NT2/D1 (cell line): Measurements from ENCODE around the gene LHFPL3.

Source experiments
- DNase-seq: peaks from one replicate; pipeline ENCODE4 v3.0.0-alpha.2; 2011; ENCODE audit warnings: low read depth, low spot score
- H3K27me3 ChIP-seq: 2 replicates; pipeline ENCODE4 v1.6.0; 2011; ENCODE audit warnings: mild to moderate bottlenecking; ENCODE audit not compliant: insufficient read length, insufficient read depth
- H3K36me3 ChIP-seq: 2 replicates; pipeline ENCODE4 v1.6.1; 2011; ENCODE audit warnings: mild to moderate bottlenecking, low read length, mixed read lengths; ENCODE audit not compliant: insufficient read depth, insufficient read length
- H3K4me1 ChIP-seq: 2 replicates; pipeline ENCODE4 v1.5.1; 2011; ENCODE audit not compliant: insufficient read depth, insufficient read length
- H3K4me3 ChIP-seq: 2 replicates; pipeline ENCODE4 v1.5.1; 2011; ENCODE audit warnings: low read depth; ENCODE audit not compliant: insufficient read length
- H3K9ac ChIP-seq: 2 replicates; pipeline ENCODE4 v1.6.0; 2011; ENCODE audit warnings: low read depth; ENCODE audit not compliant: insufficient read length
- H3K9me3 ChIP-seq: 2 replicates; pipeline ENCODE4 v1.5.1; 2011; ENCODE audit warnings: mild to moderate bottlenecking, low read length; ENCODE audit not compliant: insufficient read depth
- SUZ12 ChIP-seq: IDR thresholded peaks from 2 replicates; pipeline ENCODE4 v1.6.1; 2011; ENCODE audit not compliant: insufficient read length, insufficient read depth; ENCODE audit errors: extremely low read depth
- YY1 ChIP-seq: IDR thresholded peaks from 2 replicates; pipeline ENCODE4 v1.6.1; 2011; ENCODE audit not compliant: insufficient read length, insufficient read depth
- ZNF274 ChIP-seq: IDR thresholded peaks from 2 replicates; pipeline ENCODE4 v1.6.1; 2011; ENCODE audit warnings: mild to moderate bottlenecking, low read depth, low read length

The LHFPL3 gene

GRCh38 chr7:104895522-104896236, 567.3 kb downstream of the LHFPL3 start:
- Histone ChIP-seq H3K4me3 (no peak overlapping the region), H3K27me3 (no peaks in the 10 kb centered on the region), H3K9ac (no peak overlapping the region)

DNA sequence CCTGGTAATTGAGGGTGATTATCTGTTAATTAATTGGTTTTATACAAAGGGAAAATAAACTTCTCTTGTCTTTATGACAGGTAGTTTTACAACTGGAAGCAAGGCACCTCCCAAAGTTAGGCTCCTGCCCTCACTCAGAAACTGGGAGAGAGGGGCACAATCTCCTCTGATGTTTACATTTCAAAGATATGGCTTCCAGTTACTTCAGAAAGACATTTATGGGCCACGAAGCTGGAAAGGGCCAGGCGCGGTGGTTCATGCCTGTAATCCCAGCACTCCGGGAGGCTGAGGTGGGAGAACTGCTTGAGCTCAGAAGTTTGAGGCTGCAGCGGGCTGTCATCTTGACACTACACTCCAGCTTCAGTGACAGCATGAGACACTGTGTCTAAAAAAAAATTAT, 570.0 kb downstream of the LHFPL3 start:
- H3K36me3 ChIP-seq, result no peaks in the 10 kb centered on the region

More at GRCh38 chr7:104895522-104896236, 567.3 kb downstream of the LHFPL3 start:
- Histone ChIP-seq H3K4me1 (no peaks in the 10 kb centered on the region), H3K36me3 (no peaks in the 10 kb centered on the region), H3K9me3 (no peaks in the 10 kb centered on the region)
- TF ChIP-seq ZNF274 (no peak), SUZ12 (no peak), YY1 (no peak)
- DNase-seq, result no peak

GRCh38 chr7:104900525-104901239, 572.3 kb downstream of the LHFPL3 start:
- Histone ChIP-seq H3K4me1 (no peaks in the 10 kb centered on the region), H3K36me3 (no peaks in the 10 kb centered on the region), H3K4me3 (no peak overlapping the region), H3K9ac (no peak overlapping the region), H3K9me3 (no peaks in the 10 kb centered on the region), H3K27me3 (no peaks in the 10 kb centered on the region)
- TF ChIP-seq ZNF274, result no peak
- TF ChIP-seq SUZ12, result no peak
- TF ChIP-seq YY1, result no peak
- DNase-seq, result no peak

More for the DNA sequence above, 570.0 kb downstream of the LHFPL3 start:
- Histone ChIP-seq H3K27me3 (no peaks in the 10 kb centered on the region), H3K4me1 (no peaks in the 10 kb centered on the region), H3K9ac (no peak overlapping the region), H3K9me3 (no peaks in the 10 kb centered on the region), H3K4me3 (no peak overlapping the region)
- no peak for DNase-seq
- TF ChIP-seq ZNF274 (no peak), YY1 (no peak), SUZ12 (no peak)

- DNase-seq, result no peak
- no peaks in the 10 kb centered on the region for H3K36me3 ChIP-seq
- H3K4me1 ChIP-seq, result no peaks in the 10 kb centered on the region
- H3K4me3 ChIP-seq, result no peak overlapping the region
- H3K9ac ChIP-seq, result no peak overlapping the region
- no peaks in the 10 kb centered on the region for H3K27me3 ChIP-seq
- TF ChIP-seq SUZ12 (no peak), ZNF274 (no peak), YY1 (no peak)
- no peaks in the 10 kb centered on the region for H3K9me3 ChIP-seq
Observed at GRCh38 chr7:104901240-104901619, 572.8 kb downstream of the LHFPL3 start.

DNA sequence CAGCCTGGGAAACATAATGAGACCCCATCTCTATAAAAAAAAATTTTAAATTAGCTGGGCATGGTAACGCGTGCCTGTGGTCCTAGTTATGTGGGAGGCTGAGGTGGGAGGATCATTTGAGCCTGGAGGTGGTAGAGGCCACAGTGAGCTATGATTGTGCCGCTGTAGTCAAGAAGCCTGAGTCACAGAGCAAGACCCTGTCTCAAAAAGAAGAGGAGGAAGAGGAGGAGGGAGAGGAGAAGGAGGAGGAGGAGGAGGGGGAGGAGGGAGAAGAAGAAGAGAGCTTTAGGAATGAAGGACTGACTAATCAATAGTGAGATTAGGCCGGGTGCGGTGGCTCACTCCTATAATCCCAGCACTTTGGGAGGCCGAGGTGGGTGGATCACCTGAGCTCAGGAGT, 573.8 kb downstream of the LHFPL3 start:
- no peak for DNase-seq
- Histone ChIP-seq H3K9me3 (no peaks in the 10 kb centered on the region), H3K36me3 (no peaks in the 10 kb centered on the region), H3K4me1 (no peaks in the 10 kb centered on the region), H3K9ac (no peak overlapping the region), H3K4me3 (no peak overlapping the region), H3K27me3 (no peaks in the 10 kb centered on the region)
- TF ChIP-seq ZNF274 (no peak), YY1 (no peak), SUZ12 (no peak)

GRCh38 chr7:104903044-104903443, 574.6 kb downstream of the LHFPL3 start:
- no peak for TF ChIP-seq ZNF274
- TF ChIP-seq SUZ12, result no peak
- TF ChIP-seq YY1, result no peak
- H3K4me1 ChIP-seq, result no peaks in the 10 kb centered on the region
- H3K27me3 ChIP-seq, result no peaks in the 10 kb centered on the region
- H3K4me3 ChIP-seq, result no peak overlapping the region
- no peaks in the 10 kb centered on the region for H3K36me3 ChIP-seq
- H3K9me3 ChIP-seq, result no peaks in the 10 kb centered on the region
- no peak overlapping the region for H3K9ac ChIP-seq
- no peak for DNase-seq

- Histone ChIP-seq H3K27me3 (no peaks in the 10 kb centered on the region), H3K4me3 (no peak overlapping the region), H3K36me3 (no peaks in the 10 kb centered on the region), H3K9me3 (no peaks in the 10 kb centered on the region), H3K9ac (no peak overlapping the region), H3K4me1 (no peaks in the 10 kb centered on the region)
- TF ChIP-seq ZNF274, result no peak
- TF ChIP-seq YY1, result no peak
- no peak for TF ChIP-seq SUZ12
- DNase-seq, result no peak
Observed at GRCh38 chr7:104903846-104904245, 575.4 kb downstream of the LHFPL3 start.

- no peak for DNase-seq
- no peaks in the 10 kb centered on the region for H3K27me3 ChIP-seq
- no peaks in the 10 kb centered on the region for H3K36me3 ChIP-seq
- no peak overlapping the region for H3K9ac ChIP-seq
- no peaks in the 10 kb centered on the region for H3K9me3 ChIP-seq
- TF ChIP-seq YY1 (no peak), ZNF274 (no peak), SUZ12 (no peak)
- no peak overlapping the region for H3K4me3 ChIP-seq
- H3K4me1 ChIP-seq, result no peaks in the 10 kb centered on the region
Observed at GRCh38 chr7:104906032-104906431, 577.6 kb downstream of the LHFPL3 start.
